PC-9 (cell line): ENCODE results near the gene ARHGEF1. TPM values are rescaled to one million over a fixed set of nuclear protein-coding genes. Genes with fewer than 3 reads are reported as not detected.
A peak's percentile ranks its signal among the peaks of the same experiment; 100 is the strongest.
"Not testable (repeated sequence)": the region's sequence is repeated elsewhere in the genome, so short reads cannot be mapped to it uniquely, and the experiment has no call there.

Experiments used
- BruUV-seq: library from RNA; stranded (reverse); fragments of 400-500 nt; replicated peaks from 2 replicates; lab custom pipeline; 2021; lab: Mats Ljungman, UMichigan
- CTCF ChIA-PET: fragments of 300-600 bp; sonication (Branson Sonifier 250); formaldehyde crosslinking; loops from one replicate; lab custom pipeline; 2022; ENCODE audit warnings: antibody characterized with exemption; lab: Charles Lee
- POLR2A ChIA-PET: fragments of 300-600 bp; sonication (Branson Sonifier 250); formaldehyde crosslinking; loops from one replicate; lab custom pipeline; 2022; ENCODE audit warnings: antibody characterized with exemption; ENCODE audit not compliant: unreplicated experiment; lab: Charles Lee
- DNase-seq, 2 experiments: peaks; one replicate each; pipeline versions ENCODE4 v3.0.0 to v3.0.0-alpha.2; 2015 to 2022; ENCODE audit warnings: mixed read lengths in 1 of 2
- H2AFZ ChIP-seq: fragments of 200-600 bp; sonication (generic); 2 replicates; pipeline ENCODE4 v1.8.1; 2017; ENCODE audit warnings: antibody characterized with exemption
- H3F3A ChIP-seq: fragments of 200-600 bp; sonication (generic); 2 replicates; pipeline ENCODE4 v1.8.1; 2017; ENCODE audit warnings: antibody characterized with exemption, mild to moderate bottlenecking, low read depth; ENCODE audit not compliant: insufficient read depth
- H3K27ac ChIP-seq: fragments of 200-600 bp; sonication (generic); 2 replicates; pipeline ENCODE4 v1.6.1; 2016; ENCODE audit warnings: mixed run types
- H3K27me3 ChIP-seq: fragments of 200-600 bp; sonication (generic); 2 replicates; pipeline ENCODE4 v1.6.1; 2016; ENCODE audit warnings: low read depth, mixed run types; ENCODE audit not compliant: insufficient read depth
- H3K36me3 ChIP-seq: fragments of 200-600 bp; sonication (generic); 2 replicates; pipeline ENCODE4 v1.6.1; 2016; ENCODE audit warnings: low read depth, mixed run types
- H3K4me1 ChIP-seq: fragments of 200-600 bp; sonication (generic); replicated peaks from 2 replicates; pipeline ENCODE4 v1.6.1; 2016; ENCODE audit warnings: mixed run types; ENCODE audit not compliant: insufficient read depth
- H3K4me2 ChIP-seq: fragments of 200-600 bp; sonication (generic); 2 replicates; pipeline ENCODE4 v1.6.1; 2017; ENCODE audit warnings: mixed run types
- H3K4me3 ChIP-seq: fragments of 200-600 bp; sonication (generic); 2 replicates; pipeline ENCODE4 v1.6.1; 2016; ENCODE audit warnings: mixed run types
- H3K79me2 ChIP-seq: fragments of 200-600 bp; sonication (generic); 2 replicates; pipeline ENCODE4 v1.6.1; 2017; ENCODE audit warnings: low read depth, mixed run types
- H3K9me2 ChIP-seq: fragments of 200-600 bp; sonication (generic); 2 replicates; pipeline ENCODE4 v1.8.1; 2017; ENCODE audit warnings: mild to moderate bottlenecking; ENCODE audit not compliant: insufficient read depth
- H3K9me3 ChIP-seq: fragments of 200-600 bp; sonication (generic); 2 replicates; pipeline ENCODE4 v1.8.1; 2016; ENCODE audit warnings: low read depth; ENCODE audit not compliant: insufficient read depth
- H4K20me1 ChIP-seq: fragments of 200-600 bp; sonication (generic); 2 replicates; pipeline ENCODE4 v1.8.1; 2017; ENCODE audit not compliant: insufficient read depth
- CTCF ChIP-seq: fragments of 200-600 bp; sonication (generic); conservative IDR thresholded peaks from 2 replicates; pipeline ENCODE4 v1.6.1; 2017; ENCODE audit warnings: mixed run types, antibody characterized with exemption, mild to moderate bottlenecking, moderate library complexity
- EZH2 ChIP-seq: fragments of 200-600 bp; sonication (generic); IDR thresholded peaks from 2 replicates; pipeline ENCODE4 v1.8.0; 2017; ENCODE audit warnings: antibody characterized with exemption, low read depth
- intact Hi-C: fragments of 100-400 bp; cut with micrococcal nuclease; formaldehyde crosslinking; loops from one replicate; pipeline ENCODE4 v1.10.0; 2022; ENCODE audit not compliant: unreplicated experiment
- total RNA-seq: library from RNA; stranded (reverse); gene quantifications from 2 replicates; pipeline ENCODE4 v1.2.3, GENCODE V29; 2021

ARHGEF1 gene
- total RNA-seq, 1 experiment from 2014 or later = 101 TPM

GRCh38 chr19:41937525-41938468, 54.8 kb downstream of the ARHGEF1 start:
- Histone ChIP-seq H3K79me2 (no peaks in the 10 kb centered on the region), H3K4me1 (no peaks in the 10 kb centered on the region), H3K9me2 (no peaks in the 10 kb centered on the region), H3K9me3 (no peaks in the 10 kb centered on the region), H4K20me1 (no peaks in the 10 kb centered on the region), H3K27ac (no peak overlapping the region), H3F3A (peaks cover 7% of the 10 kb centered on the region; the same call in 1 of the 2 replicates), H3K4me2 (no peak overlapping the region), H3K27me3 (peaks cover 25% of the 10 kb centered on the region), H3K36me3 (no peaks in the 10 kb centered on the region), H3K4me3 (no peak overlapping the region), H2AFZ (no peak overlapping the region)
- ChIA-PET CTCF (interaction anchor here (1.4 kb wide), 1 partner anchor 10 kb away, joined by 7 read pairs; the partner anchor contains the start of gene ERFL), POLR2A (interaction anchor here (0.7 kb wide), 1 partner anchor 16 kb away, joined by 8 read pairs; no protein-coding TSS in a partner anchor)
- intact Hi-C loops = no loop called here
- DNase-seq = no peak
- TF ChIP-seq EZH2 = no peak
- BruUV-seq = no TSS peak

- CTCF ChIA-PET = interaction anchor here (0.6 kb wide), 1 partner anchor 58 kb away, joined by 13 read pairs; no protein-coding TSS in a partner anchor
- intact Hi-C loops, H3K27ac ChIP-seq, H3K4me1 ChIP-seq, H3K79me2 ChIP-seq, H2AFZ ChIP-seq, H3K4me2 ChIP-seq, BruUV-seq, DNase-seq, H3K4me3 ChIP-seq, H4K20me1 ChIP-seq, H3K36me3 ChIP-seq, H3K9me2 ChIP-seq, H3K9me3 ChIP-seq, H3F3A ChIP-seq: not testable (repeated sequence)
- POLR2A ChIA-PET = interaction anchor here (0.5 kb wide), 1 partner anchor 675 kb away, joined by 3 read pairs; the partner anchor contains the start of gene HNRNPUL1
- peaks cover 18% of the 10 kb centered on the region for H3K27me3 ChIP-seq
Observed at GRCh38 chr19:41939209-41939608, 56.2 kb downstream of the ARHGEF1 start.

GRCh38 chr19:41939861-41940730, 57.1 kb downstream of the ARHGEF1 start:
- Histone ChIP-seq H3K4me3 (peak overlapping the region; percentile 42; the same call in 1 of the 2 replicates), H3K36me3 (no peaks in the 10 kb centered on the region), H3K27ac (no peak overlapping the region), H3K79me2 (no peaks in the 10 kb centered on the region), H3K4me1 (no peaks in the 10 kb centered on the region), H3K9me3 (no peaks in the 10 kb centered on the region), H3K9me2 (no peaks in the 10 kb centered on the region), H3K4me2 (peak overlapping the region; percentile 71), H3K27me3 (peaks cover 18% of the 10 kb centered on the region), H3F3A (peaks cover 5% of the 10 kb centered on the region; the same call in 1 of the 2 replicates), H4K20me1 (no peaks in the 10 kb centered on the region), H2AFZ (peak overlapping the region; percentile 67; the same call in 1 of the 2 replicates)
- intact Hi-C loops = no loop called here
- TF ChIP-seq EZH2 (peak; percentile 77; the same call in 1 of the 2 replicates), CTCF (no peak)
- DNase-seq = no peak
- ChIA-PET CTCF (interaction anchor here (0.6 kb wide), 1 partner anchor 59 kb away, joined by 13 read pairs; no protein-coding TSS in a partner anchor), POLR2A (interaction anchor here (0.5 to 0.6 kb wide), 2 partner anchors 81 to 676 kb away, joined by 3 read pairs; partner anchors contain the start of gene HNRNPUL1)
- no TSS peak for BruUV-seq
